GM12878 (cell line): ENCODE data around the gene USP36. TPM values are rescaled to one million over a fixed set of nuclear protein-coding genes. Genes with fewer than 3 reads are reported as not detected.
A peak's percentile ranks its signal among the peaks of the same experiment; 100 is the strongest.

Experiments used
- ATAC-seq: fragments of 200-7000 bp; cut with Tn5 transposase; 3 replicates; pipeline ENCODE4 v1.9.1; 2020; ENCODE audit warnings: mild to moderate bottlenecking, moderate library complexity
- BruUV-seq: library from RNA; stranded (reverse); fragments of 400-500 nt; replicated peaks from 2 replicates; lab custom pipeline; 2021; lab: Mats Ljungman, UMichigan
- CTCF ChIA-PET: fragments of 300-600 bp; sonication (Branson Sonifier 250); formaldehyde crosslinking; extraction: SDS; loops from one replicate; lab custom pipeline; 2021; ENCODE audit warnings: inconsistent platforms; lab: Yijun Ruan, JAX
- POLR2A ChIA-PET: fragments of 350-600 bp; formaldehyde crosslinking; extraction: SDS; loops from one replicate; lab custom pipeline; 2021; ENCODE audit warnings: inconsistent platforms; lab: Charles Lee
- RAD21 ChIA-PET: fragments of 300-600 bp; sonication (Branson Sonifier 250); formaldehyde crosslinking; loops from one replicate; lab custom pipeline; 2023; ENCODE audit warnings: antibody characterized with exemption; ENCODE audit not compliant: unreplicated experiment; lab: Charles Lee
- SMC1A ChIA-PET: fragments of 300-600 bp; sonication (Branson Sonifier 250); formaldehyde crosslinking; loops from one replicate; lab custom pipeline; 2023; ENCODE audit not compliant: unreplicated experiment, uncharacterized antibody; lab: Charles Lee
- DNase-seq: peaks from one replicate; pipeline ENCODE4 v3.0.0-alpha.2; 2011; ENCODE audit warnings: low read depth, low spot score
- FAIRE-seq: peaks from 3 replicates; lab custom pipeline; 2011; peaks lifted over from hg19 to GRCh38; lab: Jason Lieb, UNC
- H2AFZ ChIP-seq: 2 replicates; pipeline ENCODE4 v1.6.0; 2011; ENCODE audit warnings: low read depth, low read length, control low read depth; ENCODE audit not compliant: control insufficient read depth
- H3K27ac ChIP-seq: 2 replicates; pipeline ENCODE4 v1.5.1; 2011; ENCODE audit warnings: control low read depth; ENCODE audit not compliant: control insufficient read depth, insufficient read depth
- H3K27me3 ChIP-seq, 2 experiments: replicated peaks in 1 of 2; 2 replicates each; pipeline versions ENCODE4 v1.6.0 to v1.6.1; 2011; ENCODE audit warnings: low read length in 1 of 2; ENCODE audit not compliant: control insufficient read depth in 2 of 2, insufficient read depth in 2 of 2
- H3K36me3 ChIP-seq, 2 experiments: 2 replicates each; pipeline ENCODE4 v1.5.1; 2011; ENCODE audit warnings: low read length in 1 of 2; ENCODE audit not compliant: control insufficient read depth in 2 of 2, insufficient read depth in 2 of 2
- H3K4me1 ChIP-seq: 2 replicates; pipeline ENCODE4 v1.6.1; 2011; ENCODE audit warnings: mild to moderate bottlenecking, low read length, moderate library complexity, mixed read lengths; ENCODE audit not compliant: control insufficient read depth, insufficient read depth
- H3K4me2 ChIP-seq: 2 replicates; pipeline ENCODE4 v1.6.0; 2011; ENCODE audit warnings: control low read depth; ENCODE audit not compliant: control insufficient read depth, insufficient read depth
- H3K4me3 ChIP-seq: fragments of 200-600 bp; sonication (generic); 2 replicates; pipeline ENCODE4 v1.5.1; 2016
- H3K79me2 ChIP-seq: 2 replicates; pipeline ENCODE4 v1.6.0; 2011; ENCODE audit warnings: low read length; ENCODE audit not compliant: control insufficient read depth, insufficient read depth
- H3K9ac ChIP-seq: 2 replicates; pipeline ENCODE4 v1.8.0; 2011; ENCODE audit warnings: low read length, control low read depth, mixed read lengths; ENCODE audit not compliant: control insufficient read depth, insufficient read depth
- H3K9me3 ChIP-seq: replicated peaks from 3 replicates; pipeline ENCODE4 v1.5.1; 2011; ENCODE audit warnings: mild to moderate bottlenecking, low read length; ENCODE audit not compliant: control insufficient read depth, insufficient read depth
- H4K20me1 ChIP-seq: 2 replicates; pipeline ENCODE4 v1.6.0; 2011; ENCODE audit not compliant: control insufficient read depth, insufficient read depth
- CBX3 ChIP-seq: fragments of 200-600 bp; sonication (generic); IDR thresholded peaks from 2 replicates; pipeline ENCODE4 v1.6.1; 2016; ENCODE audit warnings: low read depth, borderline replicate concordance
- ESRRA ChIP-seq: IDR thresholded peaks from 2 replicates; pipeline ENCODE4 v1.6.1; 2012; ENCODE audit warnings: mild to moderate bottlenecking, low read length, improper control_type of control experiment
- FOS ChIP-seq: IDR thresholded peaks from 3 replicates; pipeline ENCODE4 v1.6.1; 2011; ENCODE audit warnings: borderline replicate concordance; ENCODE audit not compliant: insufficient read length; ENCODE audit errors: extremely low read depth
- FOXK2 ChIP-seq: fragments of 450-650 bp; IDR thresholded peaks from 2 replicates; pipeline ENCODE4 v1.6.1; 2017; ENCODE audit warnings: mild to moderate bottlenecking, moderate library complexity
- MAX ChIP-seq: IDR thresholded peaks from 2 replicates; pipeline ENCODE4 v1.6.1; 2012; ENCODE audit warnings: low read depth, low read length, improper control_type of control experiment
- MTA3 ChIP-seq: IDR thresholded peaks from 2 replicates; pipeline ENCODE4 v1.6.1; 2012; ENCODE audit warnings: low read length, inconsistent platforms, borderline replicate concordance
- NBN ChIP-seq: fragments of 450-650 bp; IDR thresholded peaks from 2 replicates; pipeline ENCODE4 v1.6.1; 2016
- NRF1 ChIP-seq: conservative IDR thresholded peaks from 2 replicates; pipeline ENCODE4 v1.6.1; 2011; ENCODE audit warnings: mild to moderate bottlenecking, low read depth, low read length, improper control_type of control experiment
- POLR2AphosphoS5 ChIP-seq: IDR thresholded peaks from 2 replicates; pipeline ENCODE4 v1.6.1; 2011; ENCODE audit warnings: mild to moderate bottlenecking, low read length, inconsistent platforms
- RCOR1 ChIP-seq: conservative IDR thresholded peaks from 2 replicates; pipeline ENCODE4 v1.6.1; 2012; ENCODE audit warnings: low read depth, low read length, improper control_type of control experiment
- SREBF2 ChIP-seq: IDR thresholded peaks from 2 replicates; pipeline ENCODE4 v1.6.1; 2012; ENCODE audit warnings: mild to moderate bottlenecking, low read length
- STAT3 ChIP-seq: IDR thresholded peaks from 2 replicates; pipeline ENCODE4 v1.6.1; 2011; ENCODE audit warnings: low read depth, low read length, improper control_type of control experiment
- TAF1 ChIP-seq: IDR thresholded peaks from 2 replicates; pipeline ENCODE4 v1.6.1; 2011; ENCODE audit warnings: mild to moderate bottlenecking, low read depth, low read length, borderline replicate concordance
- TCF7 ChIP-seq: IDR thresholded peaks from 2 replicates; pipeline ENCODE4 v1.6.1; 2014; ENCODE audit warnings: antibody characterized with exemption, borderline replicate concordance
- ZBTB40 ChIP-seq: fragments of 450-650 bp; IDR thresholded peaks from 2 replicates; pipeline ENCODE4 v1.6.1; 2016; ENCODE audit warnings: mild to moderate bottlenecking, moderate library complexity, borderline replicate concordance
- ZNF274 ChIP-seq: IDR thresholded peaks from one replicate; pipeline ENCODE4 v1.8.0; 2011; ENCODE audit not compliant: insufficient read length, insufficient read depth
- ZNF687 ChIP-seq: fragments of 450-650 bp; IDR thresholded peaks from 2 replicates; pipeline ENCODE4 v1.6.1; 2017; ENCODE audit warnings: mild to moderate bottlenecking, moderate library complexity
- WGBS: methylation state at CpG from one replicate; pipeline ENCODE4 v1.1.6; 2016; ENCODE audit warnings: low lambda C conversion rate; ENCODE audit not compliant: insufficient replicate concordance, insufficient coverage; ENCODE audit errors: missing lambda C conversion rate; 5-methylcytosine and 5-hydroxymethylcytosine counted together
- in situ Hi-C: fragments of 300-500 bp; cut with MboI; formaldehyde crosslinking; loops from 9 replicates; pipeline ENCODE4 v1.14.3; 2018; ENCODE audit warnings: mixed read lengths
- intact Hi-C: fragments of 100-400 bp; cut with micrococcal nuclease; formaldehyde crosslinking; loops from one replicate; pipeline ENCODE4 v1.14.2; 2022; ENCODE audit not compliant: unreplicated experiment
- polyA plus RNA-seq, 11 experiments: library from polyadenylated mRNA; depleted of rRNA in 4 of 11; unstranded in 6 of 11; stranded (reverse) in 5 of 11; fragments of >200 nt; fragmentation: Nextera tagmentation in 4 of 11; fragmentation: Illumina TruSeq in 1 of 11; extraction: Ambion mirVana in 4 of 11; extraction: Trizol in 1 of 11; gene quantifications; 1 replicate in 1 of 11; 2 replicates in 10 of 11; pipeline versions ENCODE4 v1.2.1 to v1.2.3, GENCODE V29; 2011 to 2016; ENCODE audit warnings: inconsistent platforms in 2 of 11, missing spikeins in 2 of 11, low read depth in 1 of 11
- total RNA-seq, 4 experiments: library from RNA; depleted of rRNA in 3 of 4; stranded (reverse); fragments of >200 nt in 3 of 4; fragmentation: Illumina TruSeq in 1 of 4; extraction: Trizol in 1 of 4; gene quantifications; 2 replicates each; pipeline versions ENCODE4 v1.2.1 to v1.2.3, GENCODE V29; 2013 to 2021

The USP36 gene
- total and polyA plus RNA-seq, 10 of the 15 experiments (the other 5 are each of a cell fraction or from before 2014, with no cell fraction given), result 7.2 to 65.7 (median 33.6) TPM

- Histone ChIP-seq H3K9me3 (no peaks in the 10 kb centered on the region; the same call in 2 of the 3 replicates), H3K4me2 (peak overlapping the region; percentile 49; the same call in 1 of the 2 replicates), H3K27me3 (no peaks in the 10 kb centered on the region), H2AFZ (no peak overlapping the region), H3K4me3 (no peak overlapping the region), H3K27ac (peak overlapping the region; percentile 53), H3K9ac (no peak overlapping the region), H3K79me2 (peaks cover 96% of the 10 kb centered on the region), H4K20me1 (no peaks in the 10 kb centered on the region; the same call in 1 of the 2 replicates), H3K36me3 (peaks cover 0 to 12% of the 10 kb centered on the region in 2 experiments; a peak in 2 of 4 replicates), H3K4me1 (peaks cover 42% of the 10 kb centered on the region)
- ATAC-seq (no peak), DNase-seq (no peak), FAIRE-seq (no peak)
- RAD21 ChIA-PET, result interaction anchor here (1.0 to 4.8 kb wide), 7 partner anchors 9 to 57 kb away, joined by 3 to 32 read pairs (median 5); no protein-coding TSS in a partner anchor
- intact Hi-C loops (no loop called here), in situ Hi-C loops (no loop called here)
- SMC1A ChIA-PET, result interaction anchor here (1.2 to 6.4 kb wide), 11 partner anchors 8 to 58 kb away, joined by 3 to 52 read pairs (median 8); no protein-coding TSS in a partner anchor
- POLR2A ChIA-PET, result interaction anchor here (0.6 to 12.8 kb wide), 6 partner anchors 9 to 70 kb away, joined by 3 to 131 read pairs (median 6); no protein-coding TSS in a partner anchor
- CTCF ChIA-PET, result interaction anchor here (0.8 to 7.0 kb wide), 7 partner anchors 10 to 57 kb away, joined by 3 to 76 read pairs (median 9); no protein-coding TSS in a partner anchor
- no TSS peak for BruUV-seq
- 83% methylated on average over 2 of the region's 2 CpGs for whole genome bisulfite sequencing
- TF ChIP-seq ZNF687 (no peak), CBX3 (no peak), NRF1 (no peak), FOXK2 (no peak), ZBTB40 (no peak), ESRRA (no peak), TAF1 (no peak), ZNF274 (no peak), STAT3 (no peak), SREBF2 (no peak), POLR2AphosphoS5 (no peak), MAX (no peak), MTA3 (no peak), FOS (no peak), RCOR1 (no peak), NBN (no peak), TCF7 (no peak)
Measured at GRCh38 chr17:78766225-78766624, 74.4 kb downstream of the USP36 start.
